ENCODE data around the gene NECTIN3. TPM values are rescaled to one million over a fixed set of nuclear protein-coding genes. Genes with fewer than 3 reads are reported as not detected.

NECTIN3 gene
- total RNA-seq, 1 donor from 2014 or later, result 104 TPM

GRCh38 chr3:111073218-111073617 is 1.6 kb downstream of the NECTIN3 start:
- intact Hi-C loops (cut with DNase I), result loop anchor here (5.0 to 10.0 kb wide), 4 partner anchors 661 to 1538 kb away; no protein-coding TSS in a partner anchor
- H3K4me3 ChIP-seq, result peak overlapping the region; percentile 95
- no peak overlapping the region for H3K27ac ChIP-seq
- H3K36me3 ChIP-seq, result no peaks in the 10 kb centered on the region
- peaks cover 0 to 6% of the 10 kb centered on the region in 2 donors for H3K4me1 ChIP-seq
- DNase-seq (ENCODE audit: low spot score in 2 of 2), result no peak
- TF ChIP-seq CTCF (IDR thresholded peaks at IDR 0.05), result no peak
- H3K9me3 ChIP-seq, result no peaks in the 10 kb centered on the region
- H3K27me3 ChIP-seq, result no peaks in the 10 kb centered on the region

- Histone ChIP-seq H3K27ac (no peak overlapping the region), H3K27me3 (no peaks in the 10 kb centered on the region), H3K9me3 (no peaks in the 10 kb centered on the region), H3K36me3 (no peaks in the 10 kb centered on the region), H3K4me3 (no peak overlapping the region), H3K4me1 (peaks cover 0 to 9% of the 10 kb centered on the region in 2 donors)
- TF ChIP-seq CTCF (IDR thresholded peaks at IDR 0.05), result no peak
- DNase-seq (ENCODE audit: low spot score in 2 of 2), result no peak
- intact Hi-C loops (cut with DNase I), result loop anchor here (10.0 kb wide), 1 partner anchor 1542 kb away; no protein-coding TSS in a partner anchor
Measured at GRCh38 chr3:111076732-111077131, 5.1 kb downstream of the NECTIN3 start.

GRCh38 chr3:111077369-111077768 is 5.8 kb downstream of the NECTIN3 start:
- intact Hi-C loops (cut with DNase I), result loop anchor here (10.0 kb wide), 1 partner anchor 1543 kb away; no protein-coding TSS in a partner anchor
- DNase-seq (ENCODE audit: low spot score in 2 of 2), result no peak
- Histone ChIP-seq H3K27ac (no peak overlapping the region), H3K9me3 (no peaks in the 10 kb centered on the region), H3K4me1 (peaks cover 0 to 12% of the 10 kb centered on the region in 2 donors), H3K27me3 (no peaks in the 10 kb centered on the region), H3K4me3 (no peak overlapping the region), H3K36me3 (no peaks in the 10 kb centered on the region)
- TF ChIP-seq CTCF (IDR thresholded peaks at IDR 0.05), result no peak

GRCh38 chr3:111080413-111080812 is 8.8 kb downstream of the NECTIN3 start:
- Histone ChIP-seq H3K27me3 (no peaks in the 10 kb centered on the region), H3K4me3 (no peak overlapping the region), H3K27ac (no peak overlapping the region), H3K36me3 (no peaks in the 10 kb centered on the region), H3K9me3 (no peaks in the 10 kb centered on the region), H3K4me1 (peaks cover 0 to 9% of the 10 kb centered on the region in 2 donors)
- DNase-seq (ENCODE audit: low spot score in 2 of 2), result no peak
- peak in 2 of 3 experiments; percentile 38 to 64 for TF ChIP-seq CTCF (IDR thresholded peaks at IDR 0.05)
- intact Hi-C loops (cut with DNase I), result loop anchor here (5.0 kb wide), 1 partner anchor 1348 kb away; no protein-coding TSS in a partner anchor

- Histone ChIP-seq H3K36me3 (no peaks in the 10 kb centered on the region), H3K27me3 (no peaks in the 10 kb centered on the region), H3K4me3 (no peak overlapping the region), H3K9me3 (no peaks in the 10 kb centered on the region), H3K4me1 (peaks cover 0 to 9% of the 10 kb centered on the region in 2 donors), H3K27ac (no peak overlapping the region)
- no peak for TF ChIP-seq CTCF (IDR thresholded peaks at IDR 0.05)
- no peak for DNase-seq (ENCODE audit: low spot score in 2 of 2)
- intact Hi-C loops (cut with DNase I), result loop anchor here (5.0 kb wide), 1 partner anchor 1349 kb away; no protein-coding TSS in a partner anchor
Measured at GRCh38 chr3:111081008-111081545, 9.5 kb downstream of the NECTIN3 start.

Measured in ascending aorta (tissue), 2 donors.